Activated CD8-positive, alpha-beta memory T cell treated with anti-CD3 and anti-CD28 coated beads, Interleukin-2, amount 50 U/mL, for 48 hours (primary cell): ENCODE results near the gene KLC3.
"Not testable (repeated sequence)": the region's sequence is repeated elsewhere in the genome, so short reads cannot be mapped to it uniquely, and the experiment has no call there.

Experiments
- DNase-seq: peaks from one replicate; pipeline ENCODE4 v3.0.0-alpha.2; 2020

Gene KLC3

GRCh38 chr19:45320997-45321775 lies 19.4 kb upstream of the KLC3 start:
- DNase-seq = no peak

GRCh38 chr19:45321848-45322247 lies 18.7 kb upstream of the KLC3 start:
- no peak for DNase-seq

GRCh38 chr19:45322311-45322710 lies 18.2 kb upstream of the KLC3 start:
- no peak for DNase-seq

DNA sequence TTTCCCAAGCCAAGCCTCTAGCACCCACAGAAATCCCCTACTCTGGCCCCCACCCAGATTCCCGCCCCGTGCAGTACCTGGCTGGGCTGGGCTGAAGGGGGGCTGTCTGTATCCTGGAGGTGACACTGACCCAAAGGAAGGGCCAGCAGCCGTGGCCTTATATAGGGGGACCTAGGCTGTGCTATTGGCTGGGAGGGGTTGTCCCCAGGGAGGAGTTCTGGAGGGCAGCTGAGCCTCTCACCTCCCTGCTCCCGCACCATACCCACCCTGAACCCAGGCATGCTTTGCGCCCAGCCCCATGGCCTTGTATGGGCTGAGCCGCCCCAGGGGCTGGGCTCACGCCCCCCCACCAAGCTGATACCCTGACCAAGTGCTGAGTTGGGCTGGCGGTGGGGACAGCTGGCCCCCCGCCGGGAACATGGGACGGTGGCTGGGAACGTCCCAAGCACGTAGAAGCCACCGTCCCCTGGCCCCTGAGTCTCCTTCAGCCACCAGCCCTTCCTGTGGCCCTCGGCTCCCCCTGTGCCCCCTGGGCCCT lies 17.7 kb upstream of the KLC3 start, which contains the start of gene CKM:
CKM (minus strand) TSS at position 132 of the 538 bp plus-strand sequence. CDS start 3,162 bp downstream, outside the sequence.
- no peak for DNase-seq

DNA sequence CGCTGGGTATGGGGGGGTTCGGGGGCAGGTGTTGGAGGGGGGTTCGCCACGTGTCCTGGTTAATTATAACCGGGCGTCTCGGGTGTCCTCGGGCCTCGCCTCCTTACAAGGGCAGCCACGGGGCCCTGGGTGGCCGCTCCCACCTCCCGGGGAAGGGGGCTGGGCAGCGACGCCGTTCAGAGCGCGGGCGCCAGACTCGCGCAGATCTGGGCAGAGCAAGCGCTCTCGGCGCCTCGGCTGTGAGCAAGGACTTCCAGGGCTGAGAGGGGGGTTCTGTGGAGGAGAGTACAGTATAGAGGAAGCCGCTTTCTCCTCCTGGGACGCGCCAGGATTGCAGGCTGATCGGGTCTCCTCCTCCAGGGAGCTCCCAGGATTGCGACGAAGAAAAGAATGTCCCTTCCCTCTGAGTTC lies 16.9 kb upstream of the KLC3 start:
- no peak for DNase-seq

DNA sequence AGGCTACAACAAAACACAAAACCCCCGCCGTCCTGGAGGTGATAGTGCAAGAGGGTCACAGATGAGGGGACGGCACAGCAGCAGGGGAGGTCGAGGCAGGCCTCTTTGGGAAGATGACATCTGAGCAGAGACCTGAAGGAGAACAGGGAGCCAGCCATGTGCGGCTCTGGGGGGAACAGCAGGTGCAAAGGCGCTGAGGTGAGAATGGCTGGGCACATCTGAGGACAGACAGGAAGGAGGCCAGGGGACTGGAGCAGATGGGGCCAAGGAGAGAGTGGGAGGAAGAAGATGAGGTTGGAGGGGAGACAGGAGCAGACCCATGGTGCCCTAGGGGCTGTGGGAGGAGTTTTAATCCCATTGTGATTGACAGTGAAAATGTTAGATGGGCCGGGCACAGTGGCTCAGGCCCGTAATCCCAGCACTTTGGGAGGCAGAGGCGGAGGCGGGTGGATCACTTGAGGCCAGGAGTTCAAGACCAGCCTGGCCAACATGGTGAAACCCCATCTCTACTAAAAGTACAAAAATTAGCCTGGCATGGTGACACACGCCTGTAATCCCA lies 16.1 kb upstream of the KLC3 start:
- no peak for DNase-seq

DNA sequence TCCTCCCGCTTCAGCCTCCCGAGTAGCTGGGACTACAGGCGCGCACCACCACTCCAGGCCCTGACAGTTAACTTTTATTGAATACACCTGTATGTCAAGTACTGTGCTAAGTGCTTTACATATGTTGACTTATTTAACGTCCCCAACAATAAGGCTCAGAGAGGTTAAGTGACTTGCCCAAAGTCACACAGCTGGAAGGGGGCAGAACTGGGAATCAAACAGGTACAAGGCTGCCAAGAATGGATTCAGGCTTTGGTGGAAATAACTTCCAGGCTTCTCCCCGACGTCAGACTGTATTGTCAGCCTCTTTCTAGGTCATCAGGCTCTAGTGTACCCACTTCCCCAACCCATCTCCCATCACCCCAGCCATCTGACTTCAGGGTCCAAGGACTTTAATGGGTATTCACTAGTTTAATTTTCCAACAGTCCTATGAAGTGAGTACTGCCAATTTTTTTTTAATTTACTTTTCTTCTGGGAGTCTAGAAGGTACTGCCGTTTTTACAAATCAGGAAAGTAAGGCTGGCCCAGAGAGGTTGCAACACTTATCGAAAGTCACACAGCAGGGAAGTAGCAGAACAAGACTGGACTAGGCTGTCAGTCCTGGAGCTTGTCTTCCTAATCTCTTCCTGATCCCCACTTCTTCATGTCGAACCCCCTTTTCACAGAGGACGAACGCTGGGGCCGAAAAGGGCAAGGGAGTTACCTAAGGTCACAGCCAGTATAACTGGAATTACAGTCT lies 13.0 kb upstream of the KLC3 start:
- no peak for DNase-seq

GRCh38 chr19:45331411-45331810 lies 9.1 kb upstream of the KLC3 start:
- DNase-seq = no peak

- no peak for DNase-seq
Measured at GRCh38 chr19:45333609-45334303, 6.8 kb upstream of the KLC3 start.

- DNase-seq = not testable (repeated sequence)
Measured at GRCh38 chr19:45334881-45335280, 5.7 kb upstream of the KLC3 start.

GRCh38 chr19:45336696-45337251 lies 3.8 kb upstream of the KLC3 start:
- DNase-seq = no peak

DNA sequence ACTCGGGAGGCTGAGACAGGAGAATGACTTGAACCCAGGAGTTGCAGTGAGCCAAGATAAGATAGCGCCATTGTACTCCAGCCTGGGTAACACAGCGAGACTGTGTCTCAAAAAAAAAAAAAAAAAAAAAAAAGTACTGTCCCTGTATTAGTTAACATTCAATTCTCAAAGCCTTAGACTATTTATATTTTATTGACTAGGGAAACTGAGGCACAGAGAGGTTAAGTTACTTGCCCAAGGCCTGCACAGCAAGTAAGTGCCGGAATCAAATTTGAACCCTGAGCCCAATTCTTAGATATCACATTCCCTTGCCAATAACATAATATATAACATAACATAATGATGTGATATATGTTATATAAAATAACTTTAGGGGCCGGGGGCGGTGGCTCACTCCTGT lies 921 bp upstream of the KLC3 start:
- no peak for DNase-seq

GRCh38 chr19:45340899-45341453 lies 426 bp downstream of the KLC3 start:
- no peak for DNase-seq

DNA sequence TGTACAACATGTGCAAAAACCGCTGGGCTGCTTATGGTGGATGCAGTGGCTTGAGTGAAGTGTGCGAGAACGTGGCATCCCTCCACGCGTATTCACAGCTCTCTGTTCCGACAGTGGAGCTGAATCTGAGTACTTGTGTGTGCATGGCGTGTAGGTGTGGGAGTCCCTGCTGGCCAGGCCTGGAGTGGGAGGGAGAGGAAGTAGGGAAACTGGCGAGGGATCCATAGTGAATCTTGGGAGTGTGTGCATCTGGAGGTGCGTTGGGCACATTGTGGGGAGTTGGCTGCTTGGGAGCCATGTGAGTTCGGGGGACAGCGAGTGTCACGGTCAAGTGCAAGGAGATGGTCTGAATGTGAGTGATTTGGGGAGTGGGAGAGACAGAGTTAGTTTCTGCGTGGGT lies 2.4 kb downstream of the KLC3 start:
- DNase-seq = no peak

DNA sequence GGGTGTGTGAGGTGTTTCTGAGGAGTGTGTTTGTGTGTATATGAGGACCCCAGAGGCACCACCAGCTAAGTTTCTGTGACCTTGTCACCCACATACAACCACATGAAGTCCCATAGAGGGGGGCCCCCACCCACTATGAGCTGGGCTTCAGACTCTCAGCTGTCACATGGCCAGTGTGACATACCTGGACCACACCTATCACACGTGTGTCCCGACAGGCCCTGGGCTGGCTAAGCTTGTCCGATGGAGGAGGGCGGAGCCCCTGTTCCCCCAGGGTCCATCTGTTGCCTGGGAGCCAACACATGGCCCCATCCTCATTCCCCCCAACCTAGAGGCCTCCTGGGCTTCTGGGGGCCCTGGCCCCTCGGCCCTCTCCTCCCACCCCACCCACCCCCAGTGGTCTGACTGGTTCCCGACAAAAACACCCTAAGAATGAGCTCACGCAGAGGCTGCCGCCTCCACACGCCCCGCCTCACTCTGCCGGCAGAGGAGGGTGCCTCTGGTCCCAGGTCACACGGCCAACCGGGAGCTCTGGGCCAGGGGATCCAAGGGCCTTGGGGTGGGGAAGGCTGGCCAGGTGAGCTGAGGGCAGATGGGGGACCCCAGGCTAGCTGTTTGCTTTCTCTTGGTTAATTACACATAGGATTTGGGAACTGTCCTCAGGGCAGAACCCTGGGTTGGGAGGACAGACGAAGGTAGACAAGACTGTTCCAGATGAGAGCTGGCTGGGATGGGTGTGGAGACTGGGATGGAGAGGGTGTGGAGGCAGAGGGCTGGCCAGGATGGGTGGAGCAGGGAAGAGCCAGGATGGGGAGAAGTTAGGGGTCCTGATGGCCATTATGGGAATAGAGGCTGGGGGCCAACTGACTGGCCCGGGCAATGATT lies 4.3 kb downstream of the KLC3 start:
- no peak for DNase-seq

DNA sequence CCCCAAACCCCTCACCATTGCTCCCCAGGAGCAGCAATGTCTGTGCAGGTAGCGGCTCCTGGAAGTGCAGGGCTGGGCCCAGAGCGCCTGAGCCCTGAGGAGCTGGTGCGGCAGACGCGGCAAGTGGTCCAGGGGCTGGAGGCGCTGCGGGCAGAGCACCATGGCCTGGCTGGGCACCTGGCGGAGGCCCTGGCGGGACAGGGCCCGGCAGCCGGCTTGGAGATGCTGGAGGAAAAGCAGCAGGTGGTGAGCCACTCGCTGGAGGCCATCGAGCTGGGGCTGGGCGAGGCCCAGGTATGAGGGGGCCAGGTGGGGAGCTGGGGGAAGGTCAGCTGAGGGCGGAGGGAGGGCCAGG lies 4.9 kb downstream of the KLC3 start:
- DNase-seq = no peak

DNA sequence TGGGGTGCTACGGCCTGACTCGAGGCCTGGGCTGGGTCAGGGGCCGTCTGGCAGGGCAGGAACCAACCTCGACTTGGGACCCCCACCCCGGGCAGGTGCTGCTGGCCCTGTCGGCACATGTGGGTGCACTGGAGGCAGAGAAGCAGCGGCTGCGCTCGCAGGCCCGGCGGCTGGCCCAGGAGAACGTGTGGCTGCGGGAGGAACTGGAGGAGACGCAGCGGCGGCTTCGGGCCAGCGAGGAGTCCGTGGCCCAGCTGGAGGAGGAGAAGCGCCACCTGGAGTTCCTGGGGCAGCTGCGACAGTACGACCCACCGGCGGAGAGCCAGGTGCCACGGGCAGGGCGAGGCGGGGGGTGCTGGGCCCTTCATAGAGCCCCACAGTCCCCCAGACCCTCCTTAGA lies 5.9 kb downstream of the KLC3 start:
- DNase-seq = no peak

DNA sequence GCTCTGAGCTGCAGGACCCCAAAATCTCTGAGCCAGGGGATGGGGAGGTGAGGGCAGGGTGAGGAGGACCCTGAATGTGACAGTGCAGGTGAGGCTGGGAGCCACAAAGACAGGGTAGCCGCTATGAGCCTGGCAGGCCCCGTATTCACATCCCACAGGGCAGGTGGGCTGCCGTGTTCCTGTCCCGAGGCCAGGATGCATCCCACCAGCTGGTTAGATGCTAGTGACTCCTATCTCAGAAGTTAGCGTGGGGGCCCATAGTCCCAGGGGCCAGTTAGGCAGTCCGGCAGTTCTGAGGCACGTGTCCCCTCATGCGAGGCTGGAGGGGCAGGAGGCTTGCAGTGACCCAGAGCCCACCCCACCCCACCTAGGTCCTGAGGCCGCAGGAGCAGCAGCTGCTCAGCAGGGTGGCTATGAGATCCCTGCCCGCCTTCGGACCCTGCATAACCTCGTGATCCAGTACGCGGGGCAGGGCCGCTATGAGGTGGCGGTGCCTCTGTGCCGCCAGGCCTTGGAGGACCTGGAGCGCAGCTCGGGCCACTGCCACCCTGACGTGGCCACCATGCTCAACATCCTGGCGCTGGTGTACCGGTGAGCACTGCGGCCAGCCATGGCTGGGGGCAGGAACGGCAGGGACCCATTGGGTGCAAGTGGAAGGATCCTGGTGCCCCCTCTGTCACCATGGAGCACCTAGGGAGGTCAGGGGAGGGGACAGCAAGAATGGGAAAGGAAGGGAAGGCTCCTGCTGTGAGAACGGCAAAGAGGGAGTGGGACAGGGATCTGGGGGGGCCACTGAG lies 7.2 kb downstream of the KLC3 start:
- no peak for DNase-seq

GRCh38 chr19:45348367-45349125 lies 8.0 kb downstream of the KLC3 start:
- no peak for DNase-seq

DNA sequence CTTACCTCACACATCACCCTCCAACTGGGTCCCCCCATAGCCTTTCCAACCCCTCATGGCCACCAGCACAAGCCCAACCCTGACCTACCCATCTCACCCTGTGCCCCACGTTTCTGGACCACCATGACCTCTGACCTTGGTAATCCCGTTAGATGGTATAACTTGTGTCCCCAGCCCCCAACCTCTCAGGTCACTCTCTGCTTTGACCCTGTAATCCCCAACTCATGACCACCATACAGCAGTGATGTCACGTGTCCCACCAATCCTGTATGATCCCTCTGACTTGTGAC lies 8.5 kb downstream of the KLC3 start:
- DNase-seq = no peak
